Measurements from ENCODE around the gene N4BP3. TPM values are rescaled to one million over a fixed set of nuclear protein-coding genes. Genes with fewer than 3 reads are reported as not detected.

Gene N4BP3
- 0.27 to 0.44 TPM (median 0.32 TPM) in 3 replicates for total RNA-seq
- long read RNA-seq, full-length matches to known transcripts, result 1 of 1 reads
- long read RNA-seq, partial matches to known transcripts, result 0 of 1 reads
- long read RNA-seq, other reads (novel, unspliced or antisense), result 0 of 1 reads

GRCh38 chr5:178113141-178113787 is at the start of gene N4BP3:
TSS of gene N4BP3 (plus strand) at chr5:178113532. CDS start at chr5:178119584, 6,052 bp downstream.
- no peak for DNase-seq (ENCODE audit: low spot score)
- Mint-ChIP-seq H3K36me3 (ENCODE audit: low read depth) (no peaks in the 10 kb centered on the region), H3K27me3 (ENCODE audit: low read depth) (peaks cover 20% of the 10 kb centered on the region), H3K4me3 (ENCODE audit: unreplicated experiment) (peak within 1 kb of the TSS; percentile 82), H3K9me3 (ENCODE audit: low read depth) (no peaks in the 10 kb centered on the region), H3K4me1 (ENCODE audit: low read depth) (peaks cover 18% of the 10 kb centered on the region), H3K27ac (ENCODE audit: unreplicated experiment) (no peak within 1 kb of the TSS)
- peak; percentile 42 for TF ChIP-seq CTCF (IDR thresholded peaks at IDR 0.05)

- no peak overlapping the region for H3K27ac Mint-ChIP-seq (ENCODE audit: unreplicated experiment)
- no peak for DNase-seq (ENCODE audit: low spot score)
- H3K4me3 Mint-ChIP-seq (ENCODE audit: unreplicated experiment), result no peak overlapping the region
- H3K4me1 Mint-ChIP-seq (ENCODE audit: low read depth), result no peaks in the 10 kb centered on the region
- H3K36me3 Mint-ChIP-seq (ENCODE audit: low read depth), result no peaks in the 10 kb centered on the region
- TF ChIP-seq CTCF (IDR thresholded peaks at IDR 0.05), result no peak
- peaks cover 27% of the 10 kb centered on the region for H3K27me3 Mint-ChIP-seq (ENCODE audit: low read depth)
- no peaks in the 10 kb centered on the region for H3K9me3 Mint-ChIP-seq (ENCODE audit: low read depth)
Measured at GRCh38 chr5:178067755-178068154, 45.6 kb upstream of the N4BP3 start.

GRCh38 chr5:178068293-178068692 is 45.0 kb upstream of the N4BP3 start:
- H3K4me1 Mint-ChIP-seq (ENCODE audit: low read depth), result no peaks in the 10 kb centered on the region
- no peak overlapping the region for H3K27ac Mint-ChIP-seq (ENCODE audit: unreplicated experiment)
- peaks cover 26% of the 10 kb centered on the region for H3K27me3 Mint-ChIP-seq (ENCODE audit: low read depth)
- no peak for TF ChIP-seq CTCF (IDR thresholded peaks at IDR 0.05)
- DNase-seq (ENCODE audit: low spot score), result peak; percentile 41
- H3K36me3 Mint-ChIP-seq (ENCODE audit: low read depth), result no peaks in the 10 kb centered on the region
- no peak overlapping the region for H3K4me3 Mint-ChIP-seq (ENCODE audit: unreplicated experiment)
- no peaks in the 10 kb centered on the region for H3K9me3 Mint-ChIP-seq (ENCODE audit: low read depth)

- no peaks in the 10 kb centered on the region for H3K9me3 Mint-ChIP-seq (ENCODE audit: low read depth)
- peak; percentile 46 for DNase-seq (ENCODE audit: low spot score)
- H3K4me3 Mint-ChIP-seq (ENCODE audit: unreplicated experiment), result no peak overlapping the region
- peaks cover 29% of the 10 kb centered on the region for H3K27me3 Mint-ChIP-seq (ENCODE audit: low read depth)
- peak; percentile 34 for TF ChIP-seq CTCF (IDR thresholded peaks at IDR 0.05)
- H3K4me1 Mint-ChIP-seq (ENCODE audit: low read depth), result no peaks in the 10 kb centered on the region
- no peaks in the 10 kb centered on the region for H3K36me3 Mint-ChIP-seq (ENCODE audit: low read depth)
- H3K27ac Mint-ChIP-seq (ENCODE audit: unreplicated experiment), result no peak overlapping the region
Measured at GRCh38 chr5:178069909-178070308, 43.4 kb upstream of the N4BP3 start.

- no peak for TF ChIP-seq CTCF (IDR thresholded peaks at IDR 0.05)
- H3K9me3 Mint-ChIP-seq (ENCODE audit: low read depth), result no peaks in the 10 kb centered on the region
- H3K4me1 Mint-ChIP-seq (ENCODE audit: low read depth), result peaks cover 4% of the 10 kb centered on the region
- no peak overlapping the region for H3K4me3 Mint-ChIP-seq (ENCODE audit: unreplicated experiment)
- H3K27ac Mint-ChIP-seq (ENCODE audit: unreplicated experiment), result no peak overlapping the region
- H3K36me3 Mint-ChIP-seq (ENCODE audit: low read depth), result no peaks in the 10 kb centered on the region
- peak; percentile 44 for DNase-seq (ENCODE audit: low spot score)
- peaks cover 30% of the 10 kb centered on the region for H3K27me3 Mint-ChIP-seq (ENCODE audit: low read depth)
Measured at GRCh38 chr5:178071108-178071507, 42.2 kb upstream of the N4BP3 start.
